GM20431 (cell line): ENCODE measurements around the gene OR1J1.

Source experiments
- in situ Hi-C: fragments of 300-500 bp; cut with MseI, MboI; formaldehyde crosslinking; loops from one replicate; pipeline ENCODE4 v1.15.0; 2020; ENCODE audit warnings: low sequenced_read_pairs; ENCODE audit not compliant: unreplicated experiment

OR1J1 gene

DNA sequence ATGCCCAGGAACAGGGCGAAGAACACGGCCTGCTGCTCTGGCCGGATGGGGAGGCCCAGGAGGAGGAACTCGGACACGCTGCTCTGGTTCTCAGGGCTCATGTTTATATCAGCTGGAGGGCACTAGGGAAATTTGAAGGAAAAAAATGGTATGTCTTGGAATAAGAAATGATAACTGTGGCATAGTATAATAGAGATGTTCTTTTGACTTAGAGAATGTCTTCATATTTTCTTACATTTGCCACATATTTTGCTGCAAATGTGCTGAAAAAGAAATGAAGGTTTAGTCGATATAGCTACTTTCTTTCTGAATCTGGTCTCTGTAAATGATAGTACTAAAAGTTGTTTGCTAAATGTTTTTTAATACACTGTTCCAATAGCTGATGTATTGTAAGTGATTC, at the start of gene OR1J1:
TSS of gene OR1J1 (minus strand) at position 101 of the 400 bp plus-strand sequence. CDS start at position 101, 0 bp downstream.
- in situ Hi-C loops, result no loop called here

- in situ Hi-C loops, result no loop called here
Observed at GRCh38 chr9:122527193-122527592, 49.5 kb upstream of the OR1J1 start, which contains the start of gene OR1N1. OR1N1 (minus strand) TSS chr9:122527293; CDS start chr9:122527293, 0 bp downstream.

DNA sequence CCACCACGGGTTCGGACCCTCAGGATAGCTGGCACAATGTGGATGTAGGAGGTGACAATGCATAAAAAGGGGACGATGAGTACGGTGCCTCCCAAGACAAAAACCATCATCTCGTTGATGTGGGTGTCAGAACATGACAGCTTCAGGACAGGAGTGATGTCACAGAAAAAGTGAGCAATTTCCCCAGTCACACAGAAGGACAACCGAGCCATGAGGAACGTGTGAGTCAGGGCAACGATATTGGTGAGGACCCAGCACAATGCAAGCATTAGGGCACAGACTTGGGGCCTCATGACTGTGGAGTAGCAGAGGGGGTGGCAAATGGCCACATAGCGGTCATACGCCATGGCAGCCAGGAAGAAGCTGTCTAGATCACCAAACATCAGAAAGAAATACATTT, 48.9 kb upstream of the OR1J1 start:
- in situ Hi-C loops, result no loop called here

- in situ Hi-C loops, result no loop called here
Observed at GRCh38 chr9:122519376-122519775, 41.6 kb upstream of the OR1J1 start.

DNA sequence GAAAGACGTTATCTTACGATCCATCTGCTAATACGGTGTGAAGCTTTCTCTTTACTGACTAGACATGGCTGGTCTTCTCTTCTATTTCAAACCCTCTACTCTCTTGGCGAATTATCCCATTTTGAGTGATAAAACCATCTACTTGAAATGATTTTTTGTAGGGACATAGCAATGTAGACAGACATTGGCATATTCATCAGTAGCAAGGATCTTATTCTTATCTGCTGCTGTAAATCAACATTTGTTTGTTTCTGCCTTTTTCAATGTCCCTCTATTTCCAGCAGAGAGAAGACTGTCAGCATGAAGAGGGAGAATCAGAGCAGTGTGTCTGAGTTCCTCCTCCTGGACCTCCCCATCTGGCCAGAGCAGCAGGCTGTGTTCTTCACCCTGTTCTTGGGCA, 41.1 kb upstream of the OR1J1 start, which contains the start of gene OR1J4:
TSS of gene OR1J4 (plus strand) at position 301 of the 400 bp plus-strand sequence. CDS start at position 301, 0 bp downstream.
- in situ Hi-C loops, result no loop called here

- in situ Hi-C loops, result no loop called here
Observed at GRCh38 chr9:122518226-122518625, 40.5 kb upstream of the OR1J1 start.

DNA sequence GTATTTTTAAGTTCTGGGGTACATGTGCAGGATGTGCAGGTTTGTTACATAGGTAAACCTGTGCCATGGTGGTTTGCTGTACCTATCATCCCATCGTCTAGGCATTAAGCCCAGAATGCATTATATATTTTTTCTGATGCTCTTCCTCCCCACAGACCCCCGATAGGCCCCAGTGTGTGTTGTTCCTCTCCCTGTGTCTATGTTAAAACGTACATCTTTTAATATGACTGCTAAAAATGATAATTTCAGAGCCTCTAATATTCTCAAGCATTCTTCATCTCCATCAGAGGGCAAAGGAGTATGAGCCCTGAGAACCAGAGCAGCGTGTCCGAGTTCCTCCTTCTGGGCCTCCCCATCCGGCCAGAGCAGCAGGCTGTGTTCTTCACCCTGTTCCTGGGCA, 32.8 kb upstream of the OR1J1 start, which contains the start of gene OR1J2:
TSS of gene OR1J2 (plus strand) at position 301 of the 400 bp plus-strand sequence. CDS start at position 301, 0 bp downstream.
- in situ Hi-C loops, result no loop called here

DNA sequence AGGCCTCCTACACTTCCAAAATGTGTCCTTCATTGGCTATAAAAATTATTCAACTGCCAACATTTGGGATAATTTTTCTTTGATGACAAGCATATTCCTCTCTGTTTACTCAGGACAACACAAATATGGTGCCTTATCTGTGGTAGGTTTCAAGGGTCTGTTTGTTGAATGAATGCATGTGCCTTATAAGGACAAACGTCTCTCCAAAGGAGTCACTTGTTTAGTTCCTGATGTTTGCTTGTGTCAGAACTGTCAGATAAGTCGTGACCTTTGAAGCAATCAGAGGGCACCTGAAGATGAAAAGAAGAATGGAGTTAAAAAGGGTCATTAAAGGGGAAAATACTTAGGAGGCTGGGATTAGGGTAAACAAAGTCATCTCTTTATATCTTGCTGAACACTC, 29.2 kb upstream of the OR1J1 start:
- in situ Hi-C loops, result no loop called here

- in situ Hi-C loops, result no loop called here
Observed at GRCh38 chr9:122498883-122499288, 21.2 kb upstream of the OR1J1 start.

GRCh38 chr9:122479062-122479461, 1.3 kb upstream of the OR1J1 start:
- in situ Hi-C loops, result no loop called here

- in situ Hi-C loops, result no loop called here
Observed at GRCh38 chr9:122477346-122477745, 380 bp downstream of the OR1J1 start.

DNA sequence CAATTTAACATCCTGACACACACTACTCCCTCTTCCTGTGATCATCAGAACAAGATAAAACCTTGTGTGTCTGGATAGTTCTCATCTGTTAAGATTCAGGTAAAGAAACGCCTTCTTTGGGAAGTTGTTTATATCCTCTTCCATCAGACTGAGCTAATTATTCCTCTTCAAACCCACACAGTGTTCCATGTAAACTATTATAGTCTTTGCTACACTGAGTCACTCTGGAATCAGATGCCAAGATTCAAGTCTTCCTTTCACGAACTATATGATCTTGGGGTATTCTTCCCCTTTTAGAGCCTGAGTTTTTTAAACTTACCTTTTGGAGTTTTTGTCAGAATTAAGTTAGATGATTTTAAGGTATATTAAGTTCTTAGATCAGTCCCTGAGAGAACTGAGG, 2.0 kb downstream of the OR1J1 start:
- in situ Hi-C loops, result no loop called here

GRCh38 chr9:122474561-122474960, 3.2 kb downstream of the OR1J1 start:
- in situ Hi-C loops, result no loop called here

DNA sequence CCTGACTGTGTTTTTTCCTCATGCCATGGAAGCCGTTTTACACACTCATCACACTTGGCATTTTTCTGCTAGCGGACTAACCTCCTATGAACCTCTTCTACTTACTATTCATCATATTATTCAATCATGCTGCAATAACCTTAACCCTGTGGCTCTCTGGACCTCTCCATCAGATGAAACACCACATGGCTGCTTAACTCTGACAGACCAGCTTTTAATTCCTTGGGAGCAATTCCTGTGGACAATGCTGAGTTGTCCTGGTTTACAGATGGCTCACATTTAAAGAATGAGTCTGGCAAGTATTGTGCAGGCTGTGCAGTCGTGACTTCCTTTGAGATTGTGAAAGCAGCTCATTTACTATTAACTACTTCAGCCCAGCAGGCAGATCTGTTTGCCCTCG, 9.0 kb downstream of the OR1J1 start:
- in situ Hi-C loops, result loop anchor here (10.0 kb wide), 1 partner anchor 336 kb away; the partner anchor contains the start of gene OR1K1

GRCh38 chr9:122466456-122466855, 11.3 kb downstream of the OR1J1 start:
- in situ Hi-C loops, result loop anchor here (10.0 kb wide), 1 partner anchor 338 kb away; the partner anchor contains the start of gene OR1K1

GRCh38 chr9:122464633-122465567, 12.8 kb downstream of the OR1J1 start:
- in situ Hi-C loops, result loop anchor here (10.0 kb wide), 1 partner anchor 340 kb away; the partner anchor contains the start of gene OR1K1

GRCh38 chr9:122463828-122464632, 13.7 kb downstream of the OR1J1 start:
- in situ Hi-C loops, result loop anchor here (10.0 kb wide), 1 partner anchor 341 kb away; the partner anchor contains the start of gene OR1K1

GRCh38 chr9:122457787-122458186, 19.9 kb downstream of the OR1J1 start:
- in situ Hi-C loops, result no loop called here

DNA sequence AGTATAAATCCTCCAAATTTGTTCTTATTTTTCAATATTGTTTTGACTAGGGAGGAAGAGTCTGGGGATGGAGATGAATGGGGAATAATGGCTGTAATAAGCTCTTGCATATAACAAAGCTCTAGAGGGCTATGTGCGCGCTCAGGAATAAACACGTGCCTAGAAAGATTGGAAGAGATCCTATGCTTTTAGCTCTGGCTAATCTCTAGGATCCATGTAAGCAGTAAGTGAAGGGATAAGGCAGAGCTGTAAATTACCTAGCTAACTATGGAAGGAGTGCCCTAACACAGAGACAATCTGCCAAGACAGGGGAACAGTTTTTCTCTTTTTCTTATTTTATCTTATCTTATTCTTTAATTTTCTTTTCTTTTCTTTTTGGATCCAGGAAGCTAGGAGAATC, 21.6 kb downstream of the OR1J1 start:
- in situ Hi-C loops, result no loop called here

DNA sequence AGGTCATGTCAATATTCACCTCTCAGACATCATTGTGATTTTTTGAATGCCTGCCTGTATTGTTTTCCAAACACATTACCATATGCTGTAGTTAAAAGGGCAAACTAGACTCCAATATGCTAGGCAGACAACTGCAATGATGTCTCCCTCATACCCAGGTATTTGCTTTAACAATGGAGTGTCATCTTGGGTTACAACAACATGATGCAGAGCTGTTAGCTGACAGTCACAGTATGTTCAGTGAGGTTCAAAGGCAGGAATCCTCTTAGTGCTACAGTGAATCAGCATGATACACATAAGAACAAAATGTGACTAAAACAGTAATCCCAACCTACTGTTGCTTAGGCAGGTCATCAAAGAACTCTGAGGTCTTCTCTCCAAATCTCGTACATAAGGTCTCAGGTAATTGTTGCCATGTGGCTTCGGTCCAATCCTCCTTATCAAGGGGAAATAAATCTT, 24.0 kb downstream of the OR1J1 start:
- in situ Hi-C loops, result no loop called here
